Ishikawa (cell line): ENCODE measurements around the gene DERA.

Experiments used
- CEBPB ChIP-seq: IDR thresholded peaks from 2 replicates; pipeline ENCODE4 v1.6.1; 2012
- EGR1 ChIP-seq: IDR thresholded peaks from 2 replicates; pipeline ENCODE4 v1.6.1; 2012
- EP300 ChIP-seq: IDR thresholded peaks from 2 replicates; pipeline ENCODE4 v1.6.1; 2012; ENCODE audit warnings: borderline replicate concordance
- FOXM1 ChIP-seq: IDR thresholded peaks from 2 replicates; pipeline ENCODE4 v1.6.1; 2012; ENCODE audit warnings: low read depth, borderline replicate concordance
- MAX ChIP-seq: IDR thresholded peaks from 2 replicates; pipeline ENCODE4 v1.6.1; 2012
- NFIC ChIP-seq: IDR thresholded peaks from 2 replicates; pipeline ENCODE4 v1.6.1; 2012
- RAD21 ChIP-seq: IDR thresholded peaks from 2 replicates; pipeline ENCODE4 v1.6.1; 2012; ENCODE audit warnings: low read depth
- REST ChIP-seq: IDR thresholded peaks from 2 replicates; pipeline ENCODE4 v1.6.1; 2012; ENCODE audit warnings: low read depth, mild to moderate bottlenecking
- TAF1 ChIP-seq: IDR thresholded peaks from 2 replicates; pipeline ENCODE4 v1.6.1; 2012; ENCODE audit warnings: low read depth, mild to moderate bottlenecking
- TCF12 ChIP-seq: IDR thresholded peaks from 2 replicates; pipeline ENCODE4 v1.6.1; 2012; ENCODE audit warnings: low read depth
- USF1 ChIP-seq: IDR thresholded peaks from 2 replicates; pipeline ENCODE4 v1.6.1; 2012
- YY1 ChIP-seq: IDR thresholded peaks from 2 replicates; pipeline ENCODE4 v1.6.1; 2012; ENCODE audit warnings: low read depth

GRCh38 chr12:16034136-16034817 is 123.1 kb downstream of the DERA start:
- TF ChIP-seq USF1 (no peak), TCF12 (no peak), CEBPB (no peak), YY1 (no peak), REST (no peak), EGR1 (no peak), NFIC (no peak), TAF1 (no peak), MAX (no peak), EP300 (no peak), RAD21 (no peak), FOXM1 (no peak)
